Esophagus muscularis mucosa (tissue), 4 donors: ENCODE measurements around the gene TGFBR3.

Experiments used
- EP300 ChIP-seq: sonication (generic); formaldehyde crosslinking; IDR thresholded peaks from one replicate; pipeline ENCODE4 v1.6.1; 2017; ENCODE audit warnings: antibody characterized with exemption
- POLR2A ChIP-seq: fragments of 450-650 bp; IDR thresholded peaks from one replicate; pipeline ENCODE4 v1.6.1; 2017; ENCODE audit warnings: antibody characterized with exemption, moderate library complexity, mild to moderate bottlenecking, low read depth
- POLR2AphosphoS5 ChIP-seq, 2 donors: sonication (generic); formaldehyde crosslinking; IDR thresholded peaks; one replicate each; pipeline ENCODE4 v1.6.1; 2017; ENCODE audit warnings: antibody characterized with exemption in 2 of 2
- TF ChIP-seq, protein P1 (sequence below), 3 experiments: fragments of 200-600 bp in 2 of 3; fragments of 450-650 bp in 1 of 3; sonication (generic) in 2 of 3; IDR thresholded peaks; one replicate each; pipeline ENCODE4 v1.5.1; 2017 to 2019; ENCODE audit warnings: antibody characterized with exemption in 3 of 3, mild to moderate bottlenecking in 2 of 3, moderate library complexity in 1 of 3

DNA sequence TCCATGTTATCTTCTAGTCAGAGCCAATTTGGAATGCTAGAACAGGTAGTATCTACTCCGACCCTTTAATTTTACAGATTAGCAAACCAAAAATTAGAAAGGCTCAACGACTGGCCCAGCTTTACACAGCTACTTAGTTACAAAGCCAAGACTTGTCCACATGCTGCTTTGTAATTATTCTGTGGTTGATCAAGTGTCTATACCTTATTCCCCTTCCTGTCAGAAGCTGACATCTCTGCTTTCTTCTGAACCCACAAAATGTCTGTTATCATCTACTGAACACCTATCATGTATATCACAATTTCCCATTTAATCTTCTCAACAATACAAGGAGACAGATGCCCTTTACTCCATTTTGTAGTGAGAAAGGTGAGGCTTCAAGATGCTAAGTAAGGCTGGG, 15.6 kb downstream of the TGFBR3 start:
- TF ChIP-seq POLR2AphosphoS5 (IDR thresholded peaks at IDR 0.05): no peak
- TF ChIP-seq, protein P1, sequence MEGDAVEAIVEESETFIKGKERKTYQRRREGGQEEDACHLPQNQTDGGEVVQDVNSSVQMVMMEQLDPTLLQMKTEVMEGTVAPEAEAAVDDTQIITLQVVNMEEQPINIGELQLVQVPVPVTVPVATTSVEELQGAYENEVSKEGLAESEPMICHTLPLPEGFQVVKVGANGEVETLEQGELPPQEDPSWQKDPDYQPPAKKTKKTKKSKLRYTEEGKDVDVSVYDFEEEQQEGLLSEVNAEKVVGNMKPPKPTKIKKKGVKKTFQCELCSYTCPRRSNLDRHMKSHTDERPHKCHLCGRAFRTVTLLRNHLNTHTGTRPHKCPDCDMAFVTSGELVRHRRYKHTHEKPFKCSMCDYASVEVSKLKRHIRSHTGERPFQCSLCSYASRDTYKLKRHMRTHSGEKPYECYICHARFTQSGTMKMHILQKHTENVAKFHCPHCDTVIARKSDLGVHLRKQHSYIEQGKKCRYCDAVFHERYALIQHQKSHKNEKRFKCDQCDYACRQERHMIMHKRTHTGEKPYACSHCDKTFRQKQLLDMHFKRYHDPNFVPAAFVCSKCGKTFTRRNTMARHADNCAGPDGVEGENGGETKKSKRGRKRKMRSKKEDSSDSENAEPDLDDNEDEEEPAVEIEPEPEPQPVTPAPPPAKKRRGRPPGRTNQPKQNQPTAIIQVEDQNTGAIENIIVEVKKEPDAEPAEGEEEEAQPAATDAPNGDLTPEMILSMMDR (IDR thresholded peaks at IDR 0.05): no peak
- TF ChIP-seq POLR2A: no peak
- TF ChIP-seq EP300: no peak
